Nephron progenitor cell (in vitro differentiated cells): Measurements from ENCODE around the gene SH2B3.

Experiments used
- DNase-seq: peaks from one replicate; pipeline ENCODE4 v3.0.0; 2021
- H3K27ac Mint-ChIP-seq: 2 replicates; pipeline ENCODE4 v1.8.0; 2021; ENCODE audit warnings: mild to moderate bottlenecking, moderate library complexity, mixed read lengths
- H3K27me3 Mint-ChIP-seq: 2 replicates; pipeline ENCODE4 v1.8.0; 2021; ENCODE audit warnings: mild to moderate bottlenecking, low read depth, mixed read lengths; ENCODE audit not compliant: poor library complexity
- H3K36me3 Mint-ChIP-seq: 2 replicates; pipeline ENCODE4 v1.8.0; 2021; ENCODE audit warnings: low read depth, mixed read lengths
- H3K4me1 Mint-ChIP-seq: 2 replicates; pipeline ENCODE4 v1.8.0; 2021; ENCODE audit warnings: mixed read lengths
- H3K4me3 Mint-ChIP-seq: 2 replicates; pipeline ENCODE4 v1.8.0; 2021; ENCODE audit warnings: mild to moderate bottlenecking, moderate library complexity, mixed read lengths
- H3K9me3 Mint-ChIP-seq: 2 replicates; pipeline ENCODE4 v1.8.0; 2021; ENCODE audit warnings: mild to moderate bottlenecking, moderate library complexity, mixed read lengths
- TF ChIP-seq, protein P1 (sequence below): fragments of 200-600 bp; sonication (generic); IDR thresholded peaks from 2 replicates; pipeline ENCODE4 v1.5.0; 2021; ENCODE audit warnings: antibody characterized with exemption

Gene SH2B3

DNA sequence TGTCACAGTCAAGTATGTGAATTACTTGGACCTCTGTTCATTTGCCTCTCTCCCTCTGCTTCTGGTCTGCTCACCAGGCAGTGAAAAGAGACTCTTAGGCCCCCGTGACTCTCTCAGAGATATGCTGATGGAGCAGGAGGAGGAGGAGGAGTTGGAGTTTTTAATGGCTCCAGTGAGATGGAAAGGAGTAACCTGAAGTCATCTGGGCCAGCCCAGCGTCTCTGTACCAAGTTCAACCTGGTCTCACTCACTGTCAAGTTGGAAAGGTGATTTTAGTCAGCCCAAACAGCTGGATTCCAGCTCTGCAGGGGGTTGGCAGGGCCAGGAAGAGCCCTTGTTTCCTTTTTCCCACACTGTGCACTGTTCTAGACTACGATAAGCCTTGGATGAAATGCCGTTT lies 48.6 kb downstream of the SH2B3 start:
- H3K36me3 Mint-ChIP-seq, result peaks cover 55% of the 10 kb centered on the region
- DNase-seq, result no peak
- no peaks in the 10 kb centered on the region for H3K9me3 Mint-ChIP-seq
- H3K4me3 Mint-ChIP-seq, result no peak overlapping the region
- H3K27ac Mint-ChIP-seq, result peak overlapping the region; percentile 86
- peaks cover 18% of the 10 kb centered on the region for H3K4me1 Mint-ChIP-seq
- TF ChIP-seq, protein P1, sequence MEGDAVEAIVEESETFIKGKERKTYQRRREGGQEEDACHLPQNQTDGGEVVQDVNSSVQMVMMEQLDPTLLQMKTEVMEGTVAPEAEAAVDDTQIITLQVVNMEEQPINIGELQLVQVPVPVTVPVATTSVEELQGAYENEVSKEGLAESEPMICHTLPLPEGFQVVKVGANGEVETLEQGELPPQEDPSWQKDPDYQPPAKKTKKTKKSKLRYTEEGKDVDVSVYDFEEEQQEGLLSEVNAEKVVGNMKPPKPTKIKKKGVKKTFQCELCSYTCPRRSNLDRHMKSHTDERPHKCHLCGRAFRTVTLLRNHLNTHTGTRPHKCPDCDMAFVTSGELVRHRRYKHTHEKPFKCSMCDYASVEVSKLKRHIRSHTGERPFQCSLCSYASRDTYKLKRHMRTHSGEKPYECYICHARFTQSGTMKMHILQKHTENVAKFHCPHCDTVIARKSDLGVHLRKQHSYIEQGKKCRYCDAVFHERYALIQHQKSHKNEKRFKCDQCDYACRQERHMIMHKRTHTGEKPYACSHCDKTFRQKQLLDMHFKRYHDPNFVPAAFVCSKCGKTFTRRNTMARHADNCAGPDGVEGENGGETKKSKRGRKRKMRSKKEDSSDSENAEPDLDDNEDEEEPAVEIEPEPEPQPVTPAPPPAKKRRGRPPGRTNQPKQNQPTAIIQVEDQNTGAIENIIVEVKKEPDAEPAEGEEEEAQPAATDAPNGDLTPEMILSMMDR, result no peak
- no peaks in the 10 kb centered on the region for H3K27me3 Mint-ChIP-seq

DNA sequence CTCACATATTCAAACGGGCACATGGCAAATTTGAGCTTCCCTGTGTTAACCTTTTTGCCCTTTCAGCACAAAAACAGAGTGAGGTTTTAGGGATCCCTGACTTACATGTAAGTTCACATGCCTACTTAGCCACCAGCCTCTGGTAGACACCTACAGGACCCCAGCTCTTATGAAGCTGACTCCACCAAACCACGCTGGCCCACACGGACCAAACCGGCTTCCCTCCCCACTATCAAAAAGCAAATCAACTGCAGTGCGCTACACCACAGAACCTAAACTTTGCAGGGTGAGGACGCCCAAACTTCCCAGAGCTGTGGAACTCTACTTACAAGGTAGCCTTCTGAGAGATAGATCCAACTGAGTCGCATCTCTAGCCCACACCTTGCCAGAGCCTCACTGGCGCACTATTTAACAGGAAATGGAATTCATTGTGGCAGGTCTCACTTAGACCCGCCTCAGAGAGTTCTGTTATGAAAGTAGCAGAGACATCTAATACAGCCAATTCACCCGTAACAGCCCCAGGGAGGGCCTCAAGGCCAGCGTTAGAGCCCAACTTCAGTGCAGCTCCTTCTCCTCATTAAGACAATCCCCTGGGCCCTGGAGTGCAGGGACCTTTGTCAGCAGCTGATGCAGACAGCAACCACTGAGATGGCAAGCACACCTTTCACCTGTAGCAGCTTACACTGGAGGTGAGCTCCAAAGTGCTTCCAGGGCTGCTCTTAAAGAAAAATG lies 49.2 kb downstream of the SH2B3 start:
- no peak for DNase-seq
- H3K9me3 Mint-ChIP-seq, result no peaks in the 10 kb centered on the region
- peak overlapping the region; percentile 86 for H3K27ac Mint-ChIP-seq
- TF ChIP-seq, protein P1, result no peak
- H3K27me3 Mint-ChIP-seq, result no peaks in the 10 kb centered on the region
- peaks cover 15% of the 10 kb centered on the region for H3K4me1 Mint-ChIP-seq
- H3K36me3 Mint-ChIP-seq, result peaks cover 55% of the 10 kb centered on the region
- H3K4me3 Mint-ChIP-seq, result no peak overlapping the region

DNA sequence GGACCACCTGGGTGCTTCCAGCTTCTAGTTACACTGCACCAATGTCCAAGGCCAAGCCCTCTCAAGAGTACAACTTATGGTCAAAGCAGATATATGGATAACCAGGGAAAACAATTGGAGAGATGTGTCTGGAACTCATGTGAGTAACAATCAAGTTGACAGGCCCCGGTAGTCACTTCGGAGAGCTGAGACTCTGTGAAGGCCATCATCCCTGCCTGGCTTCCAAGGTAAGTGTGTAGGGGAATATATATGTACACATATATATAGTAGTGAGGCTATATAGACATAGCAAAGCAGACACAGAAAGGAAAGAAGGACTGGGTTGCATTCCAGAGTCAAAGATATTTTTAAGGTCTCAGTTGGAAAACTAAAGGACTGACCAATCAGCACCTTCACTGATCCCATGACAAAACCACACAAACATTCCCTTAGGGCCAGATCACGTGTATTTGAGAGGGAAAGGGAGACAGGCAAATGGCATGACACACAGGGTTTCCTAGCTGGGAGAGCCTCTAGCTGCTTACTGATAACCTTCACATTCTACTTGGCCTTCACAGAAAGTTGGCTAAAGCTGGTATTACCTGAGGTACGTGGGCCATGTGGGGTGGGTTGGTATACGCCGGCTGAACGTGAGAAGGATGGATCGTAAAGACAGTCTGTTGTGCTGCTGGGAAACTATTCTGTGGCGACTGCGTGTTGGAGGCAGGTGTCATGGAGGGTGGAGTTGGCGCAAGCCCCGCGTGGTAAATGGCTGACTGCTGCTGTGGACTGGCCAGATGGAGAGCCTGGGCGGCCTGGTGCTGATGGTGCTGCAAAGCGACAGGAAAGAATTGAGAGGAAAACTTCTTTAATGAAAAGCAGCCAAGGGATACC lies 50.0 kb downstream of the SH2B3 start:
- no peaks in the 10 kb centered on the region for H3K27me3 Mint-ChIP-seq
- H3K36me3 Mint-ChIP-seq, result peaks cover 53% of the 10 kb centered on the region
- peak overlapping the region; percentile 12 for H3K27ac Mint-ChIP-seq
- TF ChIP-seq, protein P1, result no peak
- DNase-seq, result no peak
- no peaks in the 10 kb centered on the region for H3K9me3 Mint-ChIP-seq
- no peak overlapping the region for H3K4me3 Mint-ChIP-seq
- peaks cover 9% of the 10 kb centered on the region for H3K4me1 Mint-ChIP-seq

DNA sequence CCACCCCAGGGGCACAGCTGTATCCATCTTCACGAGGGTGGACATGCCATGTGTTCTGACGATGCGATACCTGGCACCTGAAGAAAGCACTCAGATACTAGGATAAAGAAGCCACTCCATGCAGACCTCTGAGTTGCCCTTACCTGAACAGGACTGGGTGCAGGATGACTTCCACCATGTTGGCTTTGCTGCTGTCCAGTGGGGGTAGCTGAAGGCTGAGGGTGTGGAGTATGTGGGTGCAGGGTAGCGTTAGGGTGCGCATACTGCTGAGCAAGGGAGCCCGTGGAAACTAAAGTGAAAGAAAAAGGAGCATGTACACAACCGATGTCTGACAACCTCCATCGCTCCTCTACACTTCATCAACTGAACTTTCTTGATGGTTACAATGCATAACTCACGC lies 51.3 kb downstream of the SH2B3 start:
- Mint-ChIP-seq H3K9me3 (no peaks in the 10 kb centered on the region), H3K27ac (no peak overlapping the region), H3K4me3 (no peak overlapping the region), H3K27me3 (no peaks in the 10 kb centered on the region), H3K4me1 (no peaks in the 10 kb centered on the region), H3K36me3 (peaks cover 43% of the 10 kb centered on the region)
- no peak for DNase-seq
- TF ChIP-seq, protein P1, result no peak

DNA sequence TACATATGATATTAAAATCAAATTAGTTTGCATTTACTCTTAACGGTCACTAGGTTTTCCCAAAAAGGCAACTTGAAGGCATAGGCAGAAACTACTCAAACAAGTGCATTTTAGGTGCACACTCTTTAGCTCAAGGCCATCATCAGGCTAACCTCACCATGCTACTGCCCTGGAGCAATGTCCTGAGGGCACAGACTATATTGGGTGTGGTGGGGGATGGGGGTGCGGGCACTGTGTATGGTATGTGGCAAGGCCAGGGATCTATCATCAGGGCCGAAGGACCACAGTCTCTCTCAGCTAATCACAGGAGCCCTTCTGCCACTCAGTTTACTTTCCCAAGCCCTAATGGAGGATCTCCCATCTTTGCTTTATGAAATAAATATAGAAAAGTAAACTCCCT lies 51.9 kb downstream of the SH2B3 start:
- no peak for DNase-seq
- H3K9me3 Mint-ChIP-seq, result no peaks in the 10 kb centered on the region
- no peak overlapping the region for H3K27ac Mint-ChIP-seq
- no peaks in the 10 kb centered on the region for H3K4me1 Mint-ChIP-seq
- no peaks in the 10 kb centered on the region for H3K27me3 Mint-ChIP-seq
- no peak overlapping the region for H3K4me3 Mint-ChIP-seq
- H3K36me3 Mint-ChIP-seq, result peaks cover 43% of the 10 kb centered on the region
- TF ChIP-seq, protein P1, result no peak
